A172 (cell line): ENCODE data around the gene PAK5. TPM values are rescaled to one million over a fixed set of nuclear protein-coding genes. Genes with fewer than 3 reads are reported as not detected.

Experiments
- DNase-seq: peaks from one replicate; pipeline ENCODE4 v3.0.0-alpha.2; 2015; ENCODE audit warnings: low spot score
- total RNA-seq: library from RNA; depleted of rRNA; stranded (reverse); fragments of >200 nt; shearing (Covaris generic); gene quantifications from 2 replicates; pipeline ENCODE4 v1.2.3, GENCODE V29; 2014

Gene PAK5
- total RNA-seq, 1 experiment from 2014 or later: not detected

DNA sequence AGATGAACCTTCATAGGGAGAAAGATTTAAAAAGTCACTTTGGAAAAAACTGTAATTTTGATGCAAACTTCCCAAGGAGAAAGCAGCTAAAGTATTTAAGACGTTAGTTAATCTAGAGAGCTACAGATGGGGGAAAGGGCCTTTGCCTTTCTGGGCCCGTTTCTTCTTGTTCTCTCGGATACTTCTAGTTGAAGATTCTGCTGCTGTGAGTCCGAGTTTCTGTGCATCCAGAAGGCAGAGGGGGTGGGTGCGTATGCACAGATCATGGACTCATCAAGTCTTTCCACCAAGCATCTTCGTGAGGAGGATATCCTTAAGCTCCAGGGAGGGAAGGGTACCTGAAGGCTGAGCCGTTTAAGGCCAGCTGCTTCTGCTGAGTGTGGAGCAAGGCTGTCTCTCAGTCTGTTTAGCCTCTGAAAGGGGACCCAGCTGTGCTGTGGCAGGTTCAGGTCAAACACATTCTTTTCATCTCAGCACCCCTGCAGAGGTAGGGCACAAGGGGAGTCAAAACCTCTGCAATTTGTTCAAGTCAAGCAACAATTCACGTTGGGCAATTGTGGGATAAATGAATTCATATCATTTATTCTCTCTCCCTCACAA lies 320.2 kb downstream of the PAK5 start:
- DNase-seq: no peak

DNA sequence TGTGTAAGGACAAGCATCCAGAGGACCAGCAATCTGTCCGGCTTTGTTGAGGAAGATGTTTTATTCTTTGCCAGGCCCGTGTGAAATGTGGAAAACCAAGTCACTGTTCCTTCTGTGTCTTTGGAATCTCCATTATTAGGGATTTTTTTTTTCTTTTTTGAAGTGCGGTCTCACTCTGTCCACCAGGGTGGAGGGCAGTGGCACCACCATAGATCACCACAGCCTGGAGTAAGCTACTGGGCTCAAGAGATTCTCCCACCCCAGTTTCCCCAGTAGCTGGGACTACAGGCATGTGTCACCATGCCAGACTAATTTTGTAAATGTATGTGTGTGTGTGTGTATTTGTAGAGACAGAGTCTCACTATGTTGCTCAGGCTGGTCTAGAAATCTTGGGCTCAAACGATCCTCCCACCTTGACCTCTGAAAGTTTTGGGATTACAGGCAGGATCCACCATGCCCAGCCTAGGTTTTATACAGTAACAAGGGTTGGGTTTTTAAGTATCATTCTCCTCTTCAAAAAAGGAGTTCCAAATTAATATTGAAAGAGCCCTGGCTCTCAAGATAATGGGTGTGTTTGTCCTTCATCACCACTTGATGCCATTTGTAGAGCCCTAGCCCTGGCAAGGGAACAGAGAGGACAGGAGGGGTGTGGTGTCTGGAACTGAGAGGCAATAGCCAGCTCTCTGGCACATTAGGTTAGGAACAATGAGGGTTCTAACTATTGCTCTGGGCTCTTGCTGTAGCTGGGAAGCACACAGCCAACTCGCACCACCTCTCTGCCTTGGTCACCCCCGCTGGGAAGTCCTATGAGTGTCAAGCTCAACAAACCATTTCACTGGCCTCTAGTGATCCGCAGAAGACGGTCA lies 321.3 kb downstream of the PAK5 start:
- no peak for DNase-seq

DNA sequence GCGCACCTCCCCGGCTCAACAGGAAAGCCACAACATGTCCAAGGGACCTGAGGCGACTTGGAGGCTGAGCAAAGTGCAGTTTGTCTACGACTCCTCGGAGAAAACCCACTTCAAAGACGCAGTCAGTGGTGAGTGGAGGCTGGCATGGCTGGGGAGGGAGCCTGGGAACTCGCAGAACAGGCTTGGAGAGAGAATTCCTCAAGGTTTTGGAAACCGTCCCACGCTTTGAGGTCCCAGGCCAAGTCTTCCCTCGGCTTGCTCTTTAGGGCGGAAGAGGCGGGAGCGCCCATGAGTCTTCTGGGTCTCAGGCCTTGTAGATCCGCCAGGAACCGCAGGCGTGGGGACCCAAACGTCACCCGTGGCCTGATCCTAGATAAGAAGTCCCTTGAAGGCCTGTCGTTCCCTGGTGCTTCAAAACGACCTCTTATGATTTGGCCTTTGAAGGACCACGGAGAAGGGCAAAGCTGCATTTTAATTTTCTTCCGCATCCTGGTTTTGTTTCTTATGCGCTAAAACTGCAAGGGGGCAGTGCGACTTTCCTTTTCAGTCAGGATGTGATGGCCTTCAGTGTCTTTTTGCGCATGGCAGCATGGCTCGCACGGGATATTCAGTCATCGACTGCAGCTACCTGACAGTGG lies 322.5 kb downstream of the PAK5 start:
- no peak for DNase-seq

DNA sequence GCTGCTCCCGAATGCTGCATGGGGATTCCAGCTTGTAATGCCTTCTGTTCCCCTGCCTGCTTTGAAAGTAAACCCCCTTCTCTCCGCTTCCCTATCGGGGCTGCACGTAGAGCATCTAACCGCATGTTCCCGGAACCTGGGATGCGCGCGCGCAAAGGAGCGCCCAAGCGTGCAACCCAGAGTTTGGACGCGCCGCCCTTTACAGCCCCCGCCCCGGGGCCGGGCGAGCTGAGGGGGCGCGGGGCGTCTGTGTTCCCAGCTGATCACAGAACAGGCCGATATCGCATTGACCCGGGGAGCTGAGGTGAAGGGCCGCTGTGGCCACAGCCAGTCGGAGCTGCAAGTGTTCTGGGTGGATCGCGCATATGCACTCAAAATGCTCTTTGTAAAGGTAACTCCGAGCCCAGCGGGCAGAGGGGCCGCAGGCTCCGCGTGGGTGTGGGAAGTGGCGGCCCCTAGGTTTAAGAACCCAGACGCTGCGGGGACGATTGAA lies 323.1 kb downstream of the PAK5 start:
- DNase-seq: no peak

DNA sequence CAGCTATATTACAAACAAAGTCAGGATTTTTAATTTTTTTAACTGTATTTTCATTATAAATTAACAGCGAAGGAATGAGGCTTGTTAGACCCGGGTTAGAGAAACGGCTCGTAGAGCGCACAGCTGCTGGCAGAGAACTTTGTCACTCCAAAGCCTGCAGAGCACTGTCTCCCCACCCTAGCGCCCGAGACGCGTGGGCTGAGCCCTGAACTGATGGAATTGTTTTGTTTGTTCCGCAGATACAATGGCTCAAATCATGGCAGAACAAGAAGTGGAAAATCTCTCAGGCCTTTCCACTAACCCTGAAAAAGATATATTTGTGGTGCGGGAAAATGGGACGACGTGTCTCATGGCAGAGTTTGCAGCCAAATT lies 323.7 kb downstream of the PAK5 start:
- DNase-seq: no peak

DNA sequence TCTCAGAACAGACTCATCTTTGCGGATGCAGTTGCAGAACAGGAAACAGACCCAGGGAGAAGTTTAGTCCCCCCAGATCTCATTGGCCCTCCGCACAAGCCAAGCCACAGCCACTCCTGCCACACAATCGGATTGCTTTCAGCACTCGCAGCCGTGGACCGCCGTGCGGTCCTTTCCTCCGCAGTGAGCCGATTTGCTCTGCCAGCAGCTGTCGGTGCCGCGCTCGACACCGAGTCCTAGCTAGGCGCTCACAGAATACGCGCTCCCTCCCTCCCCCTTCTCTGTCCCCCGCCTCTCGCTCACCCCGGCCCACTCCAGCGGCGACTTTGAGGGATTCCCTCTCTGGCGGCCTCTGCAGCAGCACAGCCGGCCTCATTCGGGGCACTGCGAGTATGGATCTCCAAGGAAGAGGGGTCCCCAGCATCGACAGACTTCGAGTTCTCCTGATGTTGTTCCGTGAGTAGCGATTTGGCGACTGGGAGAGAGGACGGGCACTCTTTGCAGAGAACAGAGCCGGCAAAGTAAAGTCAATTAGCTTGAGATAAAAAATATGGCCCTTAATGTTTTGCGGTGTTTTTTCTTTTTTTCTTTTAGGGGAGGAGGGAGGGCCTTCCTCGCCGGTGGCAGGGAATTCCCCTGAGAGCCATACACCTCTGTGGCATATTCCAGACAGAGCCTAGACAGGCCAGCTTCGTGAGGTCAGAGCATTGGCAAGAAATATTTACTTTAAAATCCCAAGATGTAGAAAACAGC lies 324.2 kb downstream of the PAK5 start, which contains the start of gene LAMP5:
LAMP5 (plus strand) TSS at position 130 of the 753 bp plus-strand sequence; CDS start at position 393, 263 bp downstream.
- no peak for DNase-seq

DNA sequence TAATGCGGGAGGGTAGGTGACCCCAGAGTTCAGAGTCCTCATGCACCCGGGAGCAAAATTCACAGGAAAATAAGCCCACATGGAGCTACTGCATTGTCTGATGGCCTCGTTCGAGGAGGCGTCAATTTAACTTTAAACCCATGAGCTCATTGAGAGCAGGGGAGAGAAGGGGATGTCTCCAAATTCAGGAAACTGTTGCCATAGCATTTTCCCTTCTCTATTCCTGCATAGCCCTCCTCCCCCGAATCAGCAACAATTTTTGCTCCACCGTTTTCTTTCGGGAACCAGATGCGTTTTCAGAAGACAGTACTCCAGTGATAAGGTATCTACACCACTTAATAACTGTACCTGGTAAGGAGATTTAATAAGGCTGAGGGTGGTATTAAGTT lies 324.8 kb downstream of the PAK5 start:
- DNase-seq: no peak

DNA sequence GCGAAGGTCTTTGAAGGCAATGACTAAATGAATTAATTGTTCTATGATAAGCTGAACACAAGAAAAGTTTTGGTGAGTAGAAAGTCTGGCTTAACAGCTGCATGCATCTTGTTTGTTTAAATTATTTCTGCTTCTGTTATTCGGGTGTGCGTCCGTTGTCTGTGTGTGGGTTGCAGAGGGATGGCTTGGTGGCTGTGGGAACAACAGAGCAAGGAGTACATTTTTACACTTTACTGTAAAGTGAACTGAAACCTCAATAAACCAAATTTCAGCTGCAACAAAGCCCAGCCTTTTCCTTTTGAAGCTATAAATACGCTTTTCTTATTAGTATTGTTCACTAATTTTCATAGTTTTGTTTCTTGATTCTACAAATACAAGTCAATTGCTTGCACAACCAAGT lies 328.0 kb downstream of the PAK5 start:
- DNase-seq: no peak

DNA sequence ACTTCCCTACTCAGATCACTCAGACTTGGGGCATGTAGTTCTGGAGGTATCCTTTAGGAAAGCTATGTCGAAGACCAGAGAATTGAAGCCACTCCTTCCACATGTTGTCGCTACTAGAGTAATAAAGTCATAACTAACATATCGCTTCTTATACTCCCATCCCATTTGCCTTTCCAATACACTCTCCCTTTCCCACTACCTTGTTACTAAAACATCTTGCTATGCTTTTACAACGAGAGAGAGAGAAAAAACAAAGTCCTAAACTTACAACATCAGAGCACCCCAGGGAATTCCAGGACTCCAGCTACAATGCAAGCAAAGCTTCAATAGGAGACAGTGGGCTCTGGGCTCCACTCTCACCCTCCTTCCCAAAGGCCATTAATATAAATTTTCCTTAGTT lies 329.6 kb downstream of the PAK5 start:
- DNase-seq: no peak

DNA sequence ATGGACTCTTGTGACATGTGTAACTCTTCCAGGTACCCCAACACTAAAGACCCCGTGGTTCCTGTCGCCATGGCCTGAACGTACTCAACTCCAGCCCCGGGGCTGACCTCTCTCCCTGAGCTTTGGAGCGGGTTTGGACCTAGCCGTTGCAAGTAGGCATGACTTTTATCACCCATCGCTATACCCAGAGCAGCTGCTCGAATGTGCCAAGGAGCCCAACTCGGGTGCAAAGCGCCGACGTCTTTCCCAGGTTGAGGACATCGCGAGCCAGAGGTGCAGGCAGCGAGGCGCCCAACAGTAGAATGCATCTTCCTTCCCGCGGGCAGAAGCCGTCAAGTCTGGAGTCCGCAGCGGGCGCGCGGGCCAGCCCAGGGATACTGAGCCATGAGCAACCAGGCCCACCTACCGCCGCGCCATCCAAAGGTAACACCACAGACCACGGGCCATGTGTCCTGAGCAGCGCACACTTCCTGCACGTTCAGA lies 330.1 kb downstream of the PAK5 start:
- no peak for DNase-seq

DNA sequence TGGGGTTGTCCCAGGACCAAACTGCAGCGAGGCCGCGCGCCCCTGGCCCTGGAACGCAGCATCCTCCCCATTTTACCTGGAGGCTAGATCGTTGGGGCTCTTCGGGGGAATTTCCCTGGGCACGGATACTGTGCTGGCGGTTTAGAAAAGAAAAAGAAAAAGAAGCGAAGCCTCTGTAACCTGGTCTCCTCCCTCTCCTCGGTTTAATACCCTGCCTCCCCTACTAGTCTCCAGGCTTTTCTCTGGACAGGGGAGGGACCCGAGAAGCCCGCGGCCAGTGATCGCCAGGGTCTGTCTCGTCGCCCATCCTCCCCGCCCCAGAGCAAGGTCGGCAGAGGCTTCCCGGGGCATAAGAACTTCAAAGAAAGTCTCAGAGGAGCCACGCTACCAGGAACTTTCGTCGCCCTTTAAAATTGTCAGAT lies 330.6 kb downstream of the PAK5 start:
- no peak for DNase-seq

DNA sequence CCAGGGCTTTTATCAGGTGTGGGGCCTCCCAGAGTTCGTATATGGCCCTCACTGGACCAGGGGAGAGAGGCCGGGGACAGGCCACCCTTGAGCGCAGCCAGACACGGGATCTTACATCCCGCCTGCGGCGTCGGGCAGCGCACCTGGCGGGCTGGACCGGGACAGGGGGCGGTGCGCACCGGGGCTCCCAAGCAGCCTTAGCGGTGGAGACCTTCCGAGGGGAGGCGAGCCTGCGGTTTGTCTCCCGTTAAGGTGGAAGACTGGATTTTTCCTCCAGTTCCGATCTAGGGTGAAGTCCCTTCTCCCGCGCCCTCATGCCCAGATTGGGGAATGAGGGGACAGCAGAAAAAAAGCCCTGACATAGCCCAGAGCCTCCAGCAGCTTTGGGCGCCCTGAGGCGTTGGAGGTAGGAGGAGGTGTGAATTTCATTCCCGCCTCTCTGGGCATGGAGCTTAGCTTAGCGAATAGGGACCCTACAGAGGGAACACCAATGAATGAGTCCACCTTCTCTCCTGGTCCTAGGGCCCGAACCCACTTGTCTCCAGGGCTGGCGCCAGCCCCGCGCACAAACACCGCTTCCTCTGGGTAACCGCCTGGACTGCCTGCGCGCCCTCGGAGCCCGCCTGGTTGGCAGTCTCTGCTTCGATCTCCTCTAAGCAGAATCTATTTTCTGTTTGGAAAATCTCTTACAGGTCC lies 331.2 kb downstream of the PAK5 start:
- no peak for DNase-seq

DNA sequence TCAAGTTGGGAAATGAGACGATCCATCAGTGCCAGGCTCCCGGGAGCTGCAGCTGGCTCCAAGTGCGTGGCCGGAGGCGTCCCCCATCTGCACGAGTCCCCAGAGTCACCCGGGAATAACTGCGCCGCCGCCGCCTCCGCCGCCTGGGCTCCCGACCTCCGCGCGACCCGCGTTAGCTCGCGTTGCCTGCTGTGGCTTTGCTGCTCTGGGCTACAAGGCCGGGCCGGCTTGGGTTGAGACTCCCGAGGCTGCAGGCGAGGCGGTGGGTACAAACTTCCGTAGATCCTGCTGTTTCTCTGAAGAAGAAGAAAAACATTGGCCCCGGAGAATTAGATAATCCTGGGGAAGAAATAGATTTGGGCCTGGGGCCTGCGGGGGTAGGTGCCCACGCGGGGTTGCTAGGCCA lies 331.9 kb downstream of the PAK5 start:
- no peak for DNase-seq

DNA sequence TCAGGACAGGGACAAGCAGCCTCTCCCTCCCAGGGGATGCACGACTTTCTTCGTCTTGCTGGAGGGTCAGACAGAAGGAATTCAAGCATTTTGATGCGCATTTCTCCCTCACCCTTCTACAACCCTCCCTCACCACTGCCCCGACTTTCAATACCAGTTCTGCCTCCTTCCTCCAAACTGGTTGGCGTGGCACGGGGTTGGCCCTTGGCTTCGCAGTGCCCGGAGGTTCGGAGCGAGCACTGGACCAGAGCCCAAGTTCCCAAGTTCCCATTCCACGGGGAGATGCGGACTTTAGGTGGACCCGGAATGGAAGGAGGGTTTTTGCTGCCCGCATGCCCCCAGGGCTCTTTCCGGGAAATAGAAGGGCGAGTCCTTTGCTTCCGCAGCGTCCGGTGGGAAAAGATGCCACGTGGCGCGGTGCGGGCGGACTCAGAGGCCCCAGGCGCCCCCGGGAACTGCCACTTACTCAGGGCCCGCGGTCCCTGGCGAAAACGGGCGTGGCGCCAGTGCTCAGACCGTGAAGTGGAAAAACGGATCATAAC lies 332.5 kb downstream of the PAK5 start:
- no peak for DNase-seq

DNA sequence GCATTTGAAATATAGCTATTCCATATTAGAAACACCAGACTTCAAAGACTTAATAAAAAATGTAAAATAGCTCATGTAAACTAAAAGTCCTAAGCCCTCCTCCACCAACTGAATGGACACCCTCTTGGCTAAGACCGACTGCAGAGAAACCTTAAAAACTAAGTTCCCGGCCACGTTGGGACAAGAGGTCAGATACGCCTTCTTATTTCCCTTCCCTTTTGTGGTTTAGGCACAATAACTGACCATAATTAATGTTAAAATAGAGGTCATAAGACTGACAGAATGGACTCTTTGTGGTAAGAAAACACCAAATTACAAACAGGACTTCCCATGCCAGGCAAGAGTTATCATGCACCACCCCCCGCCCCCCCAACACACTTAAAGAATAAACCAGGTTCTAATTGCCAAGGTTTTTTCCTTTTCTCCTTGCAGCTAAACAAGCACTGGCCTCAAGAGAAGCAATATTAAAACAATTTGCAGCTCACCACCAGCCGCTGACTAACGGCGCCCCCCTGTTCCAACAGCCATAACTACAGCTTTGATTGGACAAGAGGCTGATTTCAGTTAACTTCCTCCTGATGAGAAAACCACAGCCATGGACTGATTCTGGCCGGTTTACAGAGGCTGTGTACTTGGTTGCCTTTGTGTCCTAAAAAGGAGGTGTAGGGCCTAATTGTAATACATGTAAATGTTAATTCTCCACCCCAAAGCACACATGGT lies 335.2 kb downstream of the PAK5 start:
- DNase-seq: peak; percentile 72

DNA sequence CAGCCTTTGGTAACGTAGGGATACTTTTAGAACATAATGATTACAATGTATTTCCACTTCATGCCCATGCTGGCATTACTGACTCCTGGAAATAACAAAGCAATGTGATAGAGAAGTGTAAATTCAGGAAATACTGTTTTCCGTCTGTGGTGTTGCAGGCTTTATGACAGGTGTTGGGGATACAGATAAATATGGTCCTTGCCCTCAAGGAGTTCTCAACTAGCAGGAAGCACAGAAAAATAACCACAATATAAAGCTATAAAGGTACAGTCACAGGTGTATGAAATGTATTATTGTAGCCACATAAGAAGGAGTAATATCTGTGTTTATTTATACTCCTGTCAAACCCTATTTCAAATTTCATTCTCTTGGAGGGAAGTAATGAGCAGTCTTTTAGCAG lies 337.4 kb downstream of the PAK5 start:
- DNase-seq: no peak

DNA sequence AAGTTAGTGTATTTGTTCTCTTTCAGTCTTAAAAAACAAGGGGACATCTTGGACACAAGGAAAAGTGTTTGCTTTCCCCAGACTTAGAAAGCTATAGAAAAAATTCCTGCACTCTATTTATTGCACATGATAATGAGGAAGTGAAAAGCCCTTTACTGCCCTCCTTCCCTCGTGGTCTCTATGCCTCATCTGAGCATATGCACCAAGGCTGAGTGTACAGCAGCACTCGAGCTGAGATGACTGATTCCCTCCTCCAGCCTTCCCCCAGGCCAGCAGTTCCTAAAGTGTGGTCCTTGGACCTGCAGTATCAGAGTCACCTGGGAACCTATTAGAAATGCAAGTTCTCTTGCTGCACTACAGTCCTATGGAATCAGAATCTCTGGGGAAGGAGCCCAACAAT lies 338.8 kb downstream of the PAK5 start:
- DNase-seq: no peak

DNA sequence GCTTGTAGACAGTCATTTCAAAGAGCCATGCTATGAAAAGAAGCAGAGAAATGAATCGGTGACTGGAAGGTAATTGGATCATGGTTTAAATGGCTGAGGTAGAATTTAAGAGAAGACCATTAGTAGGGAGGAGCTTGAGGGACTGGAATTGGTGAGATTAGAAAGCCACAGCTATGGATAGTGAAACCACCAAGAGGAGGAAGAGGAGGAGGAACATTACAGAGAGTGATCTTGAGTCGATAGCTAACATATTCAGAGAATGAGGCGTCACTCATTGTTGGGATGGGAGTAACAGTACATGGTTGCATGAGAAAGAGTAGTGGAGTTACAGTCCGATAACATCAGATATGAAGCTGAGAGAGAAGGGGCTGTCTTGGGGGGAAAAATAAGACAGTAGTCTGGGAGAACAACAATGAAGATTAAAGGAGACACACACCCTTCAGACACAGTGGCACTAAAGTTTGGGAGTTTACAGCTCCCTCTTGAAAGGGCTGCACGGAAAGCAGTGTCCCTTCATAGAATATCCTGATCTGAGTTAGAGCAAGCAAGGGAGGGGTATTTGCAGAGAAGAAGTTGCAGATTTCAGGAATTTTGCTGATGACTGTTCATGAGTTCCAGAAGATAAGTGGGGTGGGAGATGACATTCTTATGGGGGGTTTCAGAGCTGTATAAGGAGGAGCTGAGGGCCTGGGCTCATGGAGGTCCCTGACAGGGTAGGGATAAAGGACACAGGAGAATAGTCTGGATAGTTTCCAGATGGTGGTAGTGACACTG lies 339.6 kb downstream of the PAK5 start:
- DNase-seq: no peak

DNA sequence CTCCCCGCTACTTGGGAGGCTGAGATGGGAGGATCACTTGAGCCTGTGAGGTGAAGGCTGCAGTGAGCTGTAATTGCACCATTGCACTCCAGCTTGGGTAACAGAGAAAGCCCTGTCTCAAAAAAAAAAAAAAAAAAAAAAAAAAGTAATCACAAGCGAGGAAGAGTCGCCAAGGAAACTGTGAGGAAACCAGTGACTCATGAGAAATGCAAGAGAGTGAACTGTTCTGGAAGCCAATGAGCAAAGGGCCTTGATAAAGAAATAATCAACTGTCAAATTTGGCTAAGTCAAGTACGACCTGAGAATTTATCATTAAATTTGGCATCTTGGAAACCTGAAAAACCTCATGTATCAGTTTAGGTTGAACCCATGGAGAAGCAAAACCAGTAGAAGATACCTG lies 340.6 kb downstream of the PAK5 start:
- peak; percentile 28 for DNase-seq
